ENCODE data around the gene LSAMP.

Gene LSAMP

GRCh38 chr3:116247605-116248004, 197.7 kb downstream of the LSAMP start:
- TF ChIP-seq CTCF (IDR thresholded peaks at IDR 0.05): no peak
- no peaks in the 10 kb centered on the region for H3K27me3 ChIP-seq
- H3K27ac ChIP-seq: no peak overlapping the region
- H3K4me3 ChIP-seq (ENCODE audit: low read depth in 1 of 2, low read length in 1 of 2): no peak overlapping the region
- no peaks in the 10 kb centered on the region for H3K9me3 ChIP-seq
- no peaks in the 10 kb centered on the region for H3K4me1 ChIP-seq (ENCODE audit: control insufficient read depth in 1 of 2, insufficient read depth in 1 of 2, low read depth in 1 of 2, low read length in 1 of 2)
- H3K36me3 ChIP-seq: no peaks in the 10 kb centered on the region

- Histone ChIP-seq H3K4me3 (ENCODE audit: low read depth in 1 of 2, low read length in 1 of 2) (no peak overlapping the region), H3K27ac (no peak overlapping the region)
Measured at GRCh38 chr3:116246406-116246980, 198.8 kb downstream of the LSAMP start.

GRCh38 chr3:116242825-116243224, 202.5 kb downstream of the LSAMP start:
- Histone ChIP-seq H3K4me1 (ENCODE audit: control insufficient read depth in 1 of 2, insufficient read depth in 1 of 2, low read depth in 1 of 2, low read length in 1 of 2) (no peaks in the 10 kb centered on the region), H3K9me3 (no peaks in the 10 kb centered on the region), H3K4me3 (ENCODE audit: low read depth in 1 of 2, low read length in 1 of 2) (no peak overlapping the region), H3K36me3 (no peaks in the 10 kb centered on the region), H3K27me3 (no peaks in the 10 kb centered on the region), H3K27ac (no peak overlapping the region)
- TF ChIP-seq CTCF (IDR thresholded peaks at IDR 0.05): no peak

More at GRCh38 chr3:116246406-116246980, 198.8 kb downstream of the LSAMP start:
- Histone ChIP-seq H3K36me3 (no peaks in the 10 kb centered on the region), H3K4me1 (ENCODE audit: control insufficient read depth in 1 of 2, insufficient read depth in 1 of 2, low read depth in 1 of 2, low read length in 1 of 2) (no peaks in the 10 kb centered on the region), H3K9me3 (no peaks in the 10 kb centered on the region), H3K27me3 (no peaks in the 10 kb centered on the region)
- no peak for TF ChIP-seq CTCF (IDR thresholded peaks at IDR 0.05)

DNA sequence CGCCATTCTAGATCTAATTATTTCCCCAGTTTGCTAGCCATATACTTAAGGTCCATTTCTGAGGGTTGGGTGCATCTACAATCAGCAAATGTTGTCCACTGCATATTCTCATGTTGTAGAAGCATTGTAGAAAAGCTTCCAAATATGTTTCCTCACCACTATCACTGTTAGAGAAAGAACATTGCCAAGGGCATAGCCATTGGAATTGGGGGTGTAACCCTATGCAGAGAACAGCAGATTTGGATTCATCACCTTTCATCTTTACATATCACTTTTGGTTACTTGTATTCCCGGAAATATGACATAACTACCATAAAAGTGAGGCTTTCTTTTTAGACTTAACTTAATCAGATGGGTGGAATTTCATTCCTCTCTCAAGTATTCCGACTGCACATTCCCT, 203.6 kb downstream of the LSAMP start:
- Histone ChIP-seq H3K4me3 (ENCODE audit: low read depth in 1 of 2, low read length in 1 of 2) (no peak overlapping the region), H3K4me1 (ENCODE audit: control insufficient read depth in 1 of 2, insufficient read depth in 1 of 2, low read depth in 1 of 2, low read length in 1 of 2) (no peaks in the 10 kb centered on the region), H3K36me3 (no peaks in the 10 kb centered on the region), H3K27ac (no peak overlapping the region), H3K9me3 (no peaks in the 10 kb centered on the region), H3K27me3 (no peaks in the 10 kb centered on the region)
- no peak for TF ChIP-seq CTCF (IDR thresholded peaks at IDR 0.05)

DNA sequence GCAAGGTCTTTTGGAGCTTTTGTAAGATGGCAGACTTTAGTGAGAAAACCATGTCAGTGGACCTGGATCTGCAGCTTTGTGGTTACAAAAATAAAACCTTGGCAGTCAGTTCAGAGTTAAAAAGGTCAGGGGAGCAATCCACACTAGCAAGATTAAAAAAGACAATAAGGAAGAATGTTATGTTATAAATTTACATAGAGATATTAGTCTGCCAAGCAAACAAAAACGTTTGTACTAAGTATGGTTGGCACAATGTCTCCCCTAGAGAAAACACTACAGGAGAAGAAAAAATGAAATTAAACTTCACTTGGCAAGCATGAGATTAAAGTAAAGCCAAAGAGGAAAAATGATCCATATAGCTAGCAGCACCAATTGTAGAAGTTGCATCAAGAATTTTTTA, 205.0 kb downstream of the LSAMP start:
- H3K27me3 ChIP-seq: no peaks in the 10 kb centered on the region
- H3K36me3 ChIP-seq: no peaks in the 10 kb centered on the region
- no peak overlapping the region for H3K4me3 ChIP-seq (ENCODE audit: low read depth in 1 of 2, low read length in 1 of 2)
- no peaks in the 10 kb centered on the region for H3K4me1 ChIP-seq (ENCODE audit: control insufficient read depth in 1 of 2, insufficient read depth in 1 of 2, low read depth in 1 of 2, low read length in 1 of 2)
- H3K9me3 ChIP-seq: no peaks in the 10 kb centered on the region
- TF ChIP-seq CTCF (IDR thresholded peaks at IDR 0.05): no peak
- H3K27ac ChIP-seq: no peak overlapping the region
